ENCODE results near the gene FSTL4. TPM values are rescaled to one million over a fixed set of nuclear protein-coding genes. Genes with fewer than 3 reads are reported as not detected.
A peak's percentile ranks its signal among the peaks of the same experiment; 100 is the strongest.

The FSTL4 gene
- total and polyA plus RNA-seq, 2 of the 13 experiments (the other 11 are each of a cell fraction or from before 2014, with no cell fraction given): 2.1 to 3.0 TPM

DNA sequence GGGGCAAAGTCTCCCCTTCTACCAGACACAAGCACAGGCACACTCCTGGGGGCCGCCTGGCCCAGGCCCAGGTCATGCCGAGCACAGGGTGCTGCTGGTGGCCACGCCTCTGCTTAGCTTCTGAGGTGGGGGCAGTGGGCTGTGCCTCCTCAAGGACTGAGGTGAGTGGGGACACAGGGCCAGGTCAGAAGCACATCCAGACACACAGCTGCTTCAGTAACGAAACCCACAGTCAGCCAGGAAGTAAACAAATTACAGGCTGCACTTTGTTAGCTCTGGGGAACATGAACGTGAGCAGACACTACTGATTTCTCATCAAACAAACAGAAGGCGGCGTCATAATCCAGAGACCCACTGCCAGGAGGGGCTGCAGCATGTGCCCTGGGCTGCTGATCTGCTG lies 368.1 kb downstream of the FSTL4 start (continued):
- TF ChIP-seq, protein P1, sequence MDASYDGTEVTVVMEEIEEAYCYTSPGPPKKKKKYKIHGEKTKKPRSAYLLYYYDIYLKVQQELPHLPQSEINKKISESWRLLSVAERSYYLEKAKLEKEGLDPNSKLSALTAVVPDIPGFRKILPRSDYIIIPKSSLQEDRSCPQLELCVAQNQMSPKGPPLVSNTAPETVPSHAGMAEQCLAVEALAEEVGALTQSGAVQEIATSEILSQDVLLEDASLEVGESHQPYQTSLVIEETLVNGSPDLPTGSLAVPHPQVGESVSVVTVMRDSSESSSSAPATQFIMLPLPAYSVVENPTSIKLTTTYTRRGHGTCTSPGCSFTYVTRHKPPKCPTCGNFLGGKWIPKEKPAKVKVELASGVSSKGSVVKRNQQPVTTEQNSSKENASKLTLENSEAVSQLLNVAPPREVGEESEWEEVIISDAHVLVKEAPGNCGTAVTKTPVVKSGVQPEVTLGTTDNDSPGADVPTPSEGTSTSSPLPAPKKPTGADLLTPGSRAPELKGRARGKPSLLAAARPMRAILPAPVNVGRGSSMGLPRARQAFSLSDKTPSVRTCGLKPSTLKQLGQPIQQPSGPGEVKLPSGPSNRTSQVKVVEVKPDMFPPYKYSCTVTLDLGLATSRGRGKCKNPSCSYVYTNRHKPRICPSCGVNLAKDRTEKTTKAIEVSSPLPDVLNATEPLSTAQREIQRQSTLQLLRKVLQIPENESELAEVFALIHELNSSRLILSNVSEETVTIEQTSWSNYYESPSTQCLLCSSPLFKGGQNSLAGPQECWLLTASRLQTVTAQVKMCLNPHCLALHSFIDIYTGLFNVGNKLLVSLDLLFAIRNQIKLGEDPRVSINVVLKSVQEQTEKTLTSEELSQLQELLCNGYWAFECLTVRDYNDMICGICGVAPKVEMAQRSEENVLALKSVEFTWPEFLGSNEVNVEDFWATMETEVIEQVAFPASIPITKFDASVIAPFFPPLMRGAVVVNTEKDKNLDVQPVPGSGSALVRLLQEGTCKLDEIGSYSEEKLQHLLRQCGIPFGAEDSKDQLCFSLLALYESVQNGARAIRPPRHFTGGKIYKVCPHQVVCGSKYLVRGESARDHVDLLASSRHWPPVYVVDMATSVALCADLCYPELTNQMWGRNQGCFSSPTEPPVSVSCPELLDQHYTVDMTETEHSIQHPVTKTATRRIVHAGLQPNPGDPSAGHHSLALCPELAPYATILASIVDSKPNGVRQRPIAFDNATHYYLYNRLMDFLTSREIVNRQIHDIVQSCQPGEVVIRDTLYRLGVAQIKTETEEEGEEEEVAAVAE (CRISPR knock-in tag; IDR thresholded peaks at IDR 0.05; ENCODE audit: borderline replicate concordance): no peak
- TF ChIP-seq FOSL2 (CRISPR knock-in tag; IDR thresholded peaks at IDR 0.05): peak; percentile 50; the same call in 1 of the 2 replicates
- no peak for TF ChIP-seq SETDB1 (CRISPR knock-in tag; IDR thresholded peaks at IDR 0.05; ENCODE audit: borderline replicate concordance)
- no peak for TF ChIP-seq SMARCC2 (IDR thresholded peaks at IDR 0.05)
- TF ChIP-seq PHB2 (IDR thresholded peaks at IDR 0.05; ENCODE audit: partially characterized antibody): no peak
- TF ChIP-seq SMARCE1 (IDR thresholded peaks at IDR 0.05; ENCODE audit: borderline replicate concordance): no peak
- peak; percentile 44; the same call in 1 of the 2 replicates for TF ChIP-seq PHF21A (CRISPR knock-in tag; IDR thresholded peaks at IDR 0.05)
- TF ChIP-seq, protein P2, sequence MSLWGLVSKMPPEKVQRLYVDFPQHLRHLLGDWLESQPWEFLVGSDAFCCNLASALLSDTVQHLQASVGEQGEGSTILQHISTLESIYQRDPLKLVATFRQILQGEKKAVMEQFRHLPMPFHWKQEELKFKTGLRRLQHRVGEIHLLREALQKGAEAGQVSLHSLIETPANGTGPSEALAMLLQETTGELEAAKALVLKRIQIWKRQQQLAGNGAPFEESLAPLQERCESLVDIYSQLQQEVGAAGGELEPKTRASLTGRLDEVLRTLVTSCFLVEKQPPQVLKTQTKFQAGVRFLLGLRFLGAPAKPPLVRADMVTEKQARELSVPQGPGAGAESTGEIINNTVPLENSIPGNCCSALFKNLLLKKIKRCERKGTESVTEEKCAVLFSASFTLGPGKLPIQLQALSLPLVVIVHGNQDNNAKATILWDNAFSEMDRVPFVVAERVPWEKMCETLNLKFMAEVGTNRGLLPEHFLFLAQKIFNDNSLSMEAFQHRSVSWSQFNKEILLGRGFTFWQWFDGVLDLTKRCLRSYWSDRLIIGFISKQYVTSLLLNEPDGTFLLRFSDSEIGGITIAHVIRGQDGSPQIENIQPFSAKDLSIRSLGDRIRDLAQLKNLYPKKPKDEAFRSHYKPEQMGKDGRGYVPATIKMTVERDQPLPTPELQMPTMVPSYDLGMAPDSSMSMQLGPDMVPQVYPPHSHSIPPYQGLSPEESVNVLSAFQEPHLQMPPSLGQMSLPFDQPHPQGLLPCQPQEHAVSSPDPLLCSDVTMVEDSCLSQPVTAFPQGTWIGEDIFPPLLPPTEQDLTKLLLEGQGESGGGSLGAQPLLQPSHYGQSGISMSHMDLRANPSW (CRISPR knock-in tag; IDR thresholded peaks at IDR 0.05; ENCODE audit: borderline replicate concordance): no peak
- peak; percentile 33 for TF ChIP-seq ASH2L (IDR thresholded peaks at IDR 0.05; ENCODE audit: insufficient read length, low read depth, low read length)
- no peak for TF ChIP-seq ZNF562 (CRISPR knock-in tag; IDR thresholded peaks at IDR 0.05; ENCODE audit: borderline replicate concordance)
- TF ChIP-seq SNRNP70 (IDR thresholded peaks at IDR 0.05; ENCODE audit: low read depth, low read length): no peak
- no peak for TF ChIP-seq MEIS2 (CRISPR knock-in tag; IDR thresholded peaks at IDR 0.05)
- peak; percentile 62 for TF ChIP-seq ZMYM4 (CRISPR knock-in tag; IDR thresholded peaks at IDR 0.05)
- TF ChIP-seq, protein P3, sequence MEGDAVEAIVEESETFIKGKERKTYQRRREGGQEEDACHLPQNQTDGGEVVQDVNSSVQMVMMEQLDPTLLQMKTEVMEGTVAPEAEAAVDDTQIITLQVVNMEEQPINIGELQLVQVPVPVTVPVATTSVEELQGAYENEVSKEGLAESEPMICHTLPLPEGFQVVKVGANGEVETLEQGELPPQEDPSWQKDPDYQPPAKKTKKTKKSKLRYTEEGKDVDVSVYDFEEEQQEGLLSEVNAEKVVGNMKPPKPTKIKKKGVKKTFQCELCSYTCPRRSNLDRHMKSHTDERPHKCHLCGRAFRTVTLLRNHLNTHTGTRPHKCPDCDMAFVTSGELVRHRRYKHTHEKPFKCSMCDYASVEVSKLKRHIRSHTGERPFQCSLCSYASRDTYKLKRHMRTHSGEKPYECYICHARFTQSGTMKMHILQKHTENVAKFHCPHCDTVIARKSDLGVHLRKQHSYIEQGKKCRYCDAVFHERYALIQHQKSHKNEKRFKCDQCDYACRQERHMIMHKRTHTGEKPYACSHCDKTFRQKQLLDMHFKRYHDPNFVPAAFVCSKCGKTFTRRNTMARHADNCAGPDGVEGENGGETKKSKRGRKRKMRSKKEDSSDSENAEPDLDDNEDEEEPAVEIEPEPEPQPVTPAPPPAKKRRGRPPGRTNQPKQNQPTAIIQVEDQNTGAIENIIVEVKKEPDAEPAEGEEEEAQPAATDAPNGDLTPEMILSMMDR (CRISPR knock-in tag; IDR thresholded peaks at IDR 0.05): peak; percentile 44
- peak; percentile 86 for TF ChIP-seq BHLHE40 (IDR thresholded peaks at IDR 0.05; ENCODE audit: low read length)
- TF ChIP-seq SRSF9 (IDR thresholded peaks at IDR 0.05; ENCODE audit: borderline replicate concordance, insufficient read depth, low read depth, low read length, poor library complexity, severe bottlenecking): no peak
- TF ChIP-seq, protein P4, sequence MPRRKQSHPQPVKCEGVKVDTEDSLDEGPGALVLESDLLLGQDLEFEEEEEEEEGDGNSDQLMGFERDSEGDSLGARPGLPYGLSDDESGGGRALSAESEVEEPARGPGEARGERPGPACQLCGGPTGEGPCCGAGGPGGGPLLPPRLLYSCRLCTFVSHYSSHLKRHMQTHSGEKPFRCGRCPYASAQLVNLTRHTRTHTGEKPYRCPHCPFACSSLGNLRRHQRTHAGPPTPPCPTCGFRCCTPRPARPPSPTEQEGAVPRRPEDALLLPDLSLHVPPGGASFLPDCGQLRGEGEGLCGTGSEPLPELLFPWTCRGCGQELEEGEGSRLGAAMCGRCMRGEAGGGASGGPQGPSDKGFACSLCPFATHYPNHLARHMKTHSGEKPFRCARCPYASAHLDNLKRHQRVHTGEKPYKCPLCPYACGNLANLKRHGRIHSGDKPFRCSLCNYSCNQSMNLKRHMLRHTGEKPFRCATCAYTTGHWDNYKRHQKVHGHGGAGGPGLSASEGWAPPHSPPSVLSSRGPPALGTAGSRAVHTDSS (CRISPR knock-in tag; conservative IDR thresholded peaks at IDR 0.05): no peak
- no peak for TF ChIP-seq ZNF644 (CRISPR knock-in tag; IDR thresholded peaks at IDR 0.05; ENCODE audit: low read depth)
- TF ChIP-seq EP300 (IDR thresholded peaks at IDR 0.05; ENCODE audit: low read depth in 2 of 2, low read length in 2 of 2): peak in 1 of 2 experiments; percentile 38; a peak in 1 of 4 replicates
- no peak for TF ChIP-seq EP300 (CRISPR knock-in tag; IDR thresholded peaks at IDR 0.05; ENCODE audit: borderline replicate concordance)
- TF ChIP-seq MTA1 (CRISPR knock-in tag; IDR thresholded peaks at IDR 0.05; ENCODE audit: borderline replicate concordance): peak; percentile 86

Measured in HepG2 (cell line).